ENCODE measurements around the gene TRAF4.
A peak's percentile ranks its signal among the peaks of the same experiment; 100 is the strongest.

Gene TRAF4

GRCh38 chr17:28743243-28744103 lies at the start of gene TRAF4:
TRAF4 (plus strand) TSS chr17:28744011; CDS start chr17:28744113, 102 bp downstream.
- Histone ChIP-seq H3K27me3 (ENCODE audit: control insufficient read depth in 1 of 2, insufficient read depth in 2 of 2, low read length in 2 of 2) (no peaks in the 10 kb centered on the region), H3K9me3 (ENCODE audit: low read length) (no peaks in the 10 kb centered on the region), H3K36me3 (ENCODE audit: insufficient read depth, low read length) (peaks cover 5% of the 10 kb centered on the region), H3K4me1 (ENCODE audit: insufficient read depth, low read length) (peaks cover 28% of the 10 kb centered on the region), H3K4me3 (ENCODE audit: low read depth in 1 of 2, low read length in 2 of 2) (peak within 1 kb of the TSS; percentile 71 to 86), H3K9ac (ENCODE audit: low read length) (peak within 1 kb of the TSS; percentile 71), H3K27ac (ENCODE audit: low read depth, low read length) (peak within 1 kb of the TSS; percentile 91)

- H3K27ac ChIP-seq (ENCODE audit: low read depth, low read length): no peak overlapping the region
- H3K9ac ChIP-seq (ENCODE audit: low read length): no peak overlapping the region
- no peak overlapping the region for H3K4me3 ChIP-seq (ENCODE audit: low read depth in 1 of 2, low read length in 2 of 2)
- no peaks in the 10 kb centered on the region for H3K4me1 ChIP-seq (ENCODE audit: insufficient read depth, low read length)
- no peaks in the 10 kb centered on the region for H3K27me3 ChIP-seq (ENCODE audit: control insufficient read depth in 1 of 2, insufficient read depth in 2 of 2, low read length in 2 of 2)
- H3K36me3 ChIP-seq (ENCODE audit: insufficient read depth, low read length): peaks cover 95% of the 10 kb centered on the region
- no peaks in the 10 kb centered on the region for H3K9me3 ChIP-seq (ENCODE audit: low read length)
These were observed 45.4 kb upstream of the TRAF4 start for GRCh38 chr17:28698253-28698941.

GRCh38 chr17:28700278-28700677 lies 43.5 kb upstream of the TRAF4 start:
- H3K27ac ChIP-seq (ENCODE audit: low read depth, low read length): no peak overlapping the region
- H3K4me3 ChIP-seq (ENCODE audit: low read depth in 1 of 2, low read length in 2 of 2): no peak overlapping the region
- peaks cover 76% of the 10 kb centered on the region for H3K36me3 ChIP-seq (ENCODE audit: insufficient read depth, low read length)
- H3K9ac ChIP-seq (ENCODE audit: low read length): no peak overlapping the region
- H3K4me1 ChIP-seq (ENCODE audit: insufficient read depth, low read length): no peaks in the 10 kb centered on the region
- no peaks in the 10 kb centered on the region for H3K27me3 ChIP-seq (ENCODE audit: control insufficient read depth in 1 of 2, insufficient read depth in 2 of 2, low read length in 2 of 2)
- no peaks in the 10 kb centered on the region for H3K9me3 ChIP-seq (ENCODE audit: low read length)

GRCh38 chr17:28700830-28701492 lies 42.9 kb upstream of the TRAF4 start:
- H3K36me3 ChIP-seq (ENCODE audit: insufficient read depth, low read length): peaks cover 69% of the 10 kb centered on the region
- no peaks in the 10 kb centered on the region for H3K4me1 ChIP-seq (ENCODE audit: insufficient read depth, low read length)
- H3K9me3 ChIP-seq (ENCODE audit: low read length): no peaks in the 10 kb centered on the region
- H3K9ac ChIP-seq (ENCODE audit: low read length): no peak overlapping the region
- no peaks in the 10 kb centered on the region for H3K27me3 ChIP-seq (ENCODE audit: control insufficient read depth in 1 of 2, insufficient read depth in 2 of 2, low read length in 2 of 2)
- H3K27ac ChIP-seq (ENCODE audit: low read depth, low read length): no peak overlapping the region
- H3K4me3 ChIP-seq (ENCODE audit: low read depth in 1 of 2, low read length in 2 of 2): no peak overlapping the region

- peaks cover 59% of the 10 kb centered on the region for H3K36me3 ChIP-seq (ENCODE audit: insufficient read depth, low read length)
- no peak overlapping the region for H3K9ac ChIP-seq (ENCODE audit: low read length)
- no peaks in the 10 kb centered on the region for H3K4me1 ChIP-seq (ENCODE audit: insufficient read depth, low read length)
- H3K9me3 ChIP-seq (ENCODE audit: low read length): no peaks in the 10 kb centered on the region
- no peak overlapping the region for H3K27ac ChIP-seq (ENCODE audit: low read depth, low read length)
- no peaks in the 10 kb centered on the region for H3K27me3 ChIP-seq (ENCODE audit: control insufficient read depth in 1 of 2, insufficient read depth in 2 of 2, low read length in 2 of 2)
- H3K4me3 ChIP-seq (ENCODE audit: low read depth in 1 of 2, low read length in 2 of 2): no peak overlapping the region
These were observed 41.6 kb upstream of the TRAF4 start for GRCh38 chr17:28702026-28702751.

GRCh38 chr17:28702752-28703150 lies 41.1 kb upstream of the TRAF4 start:
- Histone ChIP-seq H3K4me3 (ENCODE audit: low read depth in 1 of 2, low read length in 2 of 2) (no peak overlapping the region), H3K27ac (ENCODE audit: low read depth, low read length) (no peak overlapping the region), H3K4me1 (ENCODE audit: insufficient read depth, low read length) (no peaks in the 10 kb centered on the region), H3K36me3 (ENCODE audit: insufficient read depth, low read length) (peaks cover 53% of the 10 kb centered on the region), H3K9me3 (ENCODE audit: low read length) (no peaks in the 10 kb centered on the region), H3K27me3 (ENCODE audit: control insufficient read depth in 1 of 2, insufficient read depth in 2 of 2, low read length in 2 of 2) (no peaks in the 10 kb centered on the region), H3K9ac (ENCODE audit: low read length) (no peak overlapping the region)

- Histone ChIP-seq H3K9ac (ENCODE audit: low read length) (no peak overlapping the region), H3K4me1 (ENCODE audit: insufficient read depth, low read length) (no peaks in the 10 kb centered on the region), H3K27me3 (ENCODE audit: control insufficient read depth in 1 of 2, insufficient read depth in 2 of 2, low read length in 2 of 2) (no peaks in the 10 kb centered on the region), H3K36me3 (ENCODE audit: insufficient read depth, low read length) (peaks cover 44% of the 10 kb centered on the region), H3K4me3 (ENCODE audit: low read depth in 1 of 2, low read length in 2 of 2) (no peak overlapping the region), H3K9me3 (ENCODE audit: low read length) (no peaks in the 10 kb centered on the region), H3K27ac (ENCODE audit: low read depth, low read length) (no peak overlapping the region)
These were observed 40.1 kb upstream of the TRAF4 start for GRCh38 chr17:28703552-28704218.

GRCh38 chr17:28704219-28704858 lies 39.5 kb upstream of the TRAF4 start:
- no peak overlapping the region for H3K9ac ChIP-seq (ENCODE audit: low read length)
- no peaks in the 10 kb centered on the region for H3K4me1 ChIP-seq (ENCODE audit: insufficient read depth, low read length)
- no peaks in the 10 kb centered on the region for H3K27me3 ChIP-seq (ENCODE audit: control insufficient read depth in 1 of 2, insufficient read depth in 2 of 2, low read length in 2 of 2)
- peaks cover 37% of the 10 kb centered on the region for H3K36me3 ChIP-seq (ENCODE audit: insufficient read depth, low read length)
- H3K9me3 ChIP-seq (ENCODE audit: low read length): no peaks in the 10 kb centered on the region
- H3K27ac ChIP-seq (ENCODE audit: low read depth, low read length): no peak overlapping the region
- no peak overlapping the region for H3K4me3 ChIP-seq (ENCODE audit: low read depth in 1 of 2, low read length in 2 of 2)

GRCh38 chr17:28705074-28705659 lies 38.6 kb upstream of the TRAF4 start:
- Histone ChIP-seq H3K4me1 (ENCODE audit: insufficient read depth, low read length) (no peaks in the 10 kb centered on the region), H3K27ac (ENCODE audit: low read depth, low read length) (no peak overlapping the region), H3K27me3 (ENCODE audit: control insufficient read depth in 1 of 2, insufficient read depth in 2 of 2, low read length in 2 of 2) (no peaks in the 10 kb centered on the region), H3K4me3 (ENCODE audit: low read depth in 1 of 2, low read length in 2 of 2) (no peak overlapping the region), H3K9me3 (ENCODE audit: low read length) (no peaks in the 10 kb centered on the region), H3K9ac (ENCODE audit: low read length) (no peak overlapping the region), H3K36me3 (ENCODE audit: insufficient read depth, low read length) (peaks cover 29% of the 10 kb centered on the region)

GRCh38 chr17:28705728-28706334 lies 38.0 kb upstream of the TRAF4 start:
- peaks cover 5% of the 10 kb centered on the region for H3K4me1 ChIP-seq (ENCODE audit: insufficient read depth, low read length)
- H3K9me3 ChIP-seq (ENCODE audit: low read length): no peaks in the 10 kb centered on the region
- peaks cover 22% of the 10 kb centered on the region for H3K36me3 ChIP-seq (ENCODE audit: insufficient read depth, low read length)
- H3K27me3 ChIP-seq (ENCODE audit: control insufficient read depth in 1 of 2, insufficient read depth in 2 of 2, low read length in 2 of 2): no peaks in the 10 kb centered on the region
- H3K9ac ChIP-seq (ENCODE audit: low read length): no peak overlapping the region
- no peak overlapping the region for H3K4me3 ChIP-seq (ENCODE audit: low read depth in 1 of 2, low read length in 2 of 2)
- no peak overlapping the region for H3K27ac ChIP-seq (ENCODE audit: low read depth, low read length)

Data from muscle layer of colon (tissue), 2 donors.